NCI-H526 treated with DMSO at 0.1 percent for 48 hours (cell line): ENCODE measurements around the gene OR4D11.
"Not testable (repeated sequence)": the region's sequence is repeated elsewhere in the genome, so short reads cannot be mapped to it uniquely, and the experiment has no call there.

Source experiments
- DNase-seq: peaks from one replicate; lab custom pipeline; 2025; lab: John Stamatoyannopoulos, UW

OR4D11 gene

DNA sequence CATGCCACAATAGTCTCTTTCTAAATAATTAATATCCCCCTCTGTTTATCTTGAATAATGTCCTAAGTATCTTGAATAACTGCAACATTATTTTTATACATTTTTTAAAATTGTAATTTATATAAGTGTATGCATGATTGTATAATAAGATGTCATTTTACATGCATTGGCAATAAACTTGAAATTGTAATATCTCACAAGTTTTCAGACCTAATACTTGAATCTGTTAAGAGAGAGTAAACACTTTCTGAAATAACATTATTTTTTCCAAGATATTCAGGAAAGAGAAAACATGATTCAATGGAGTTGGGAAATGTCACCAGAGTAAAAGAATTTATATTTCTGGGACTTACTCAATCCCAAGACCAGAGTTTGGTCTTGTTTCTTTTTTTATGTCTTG lies at the start of gene OR4D11:
Gene OR4D11 (plus strand): TSS at position 301 of the 400 bp plus-strand sequence. CDS start 0 bp downstream, at position 301.
- DNase-seq, result no peak

DNA sequence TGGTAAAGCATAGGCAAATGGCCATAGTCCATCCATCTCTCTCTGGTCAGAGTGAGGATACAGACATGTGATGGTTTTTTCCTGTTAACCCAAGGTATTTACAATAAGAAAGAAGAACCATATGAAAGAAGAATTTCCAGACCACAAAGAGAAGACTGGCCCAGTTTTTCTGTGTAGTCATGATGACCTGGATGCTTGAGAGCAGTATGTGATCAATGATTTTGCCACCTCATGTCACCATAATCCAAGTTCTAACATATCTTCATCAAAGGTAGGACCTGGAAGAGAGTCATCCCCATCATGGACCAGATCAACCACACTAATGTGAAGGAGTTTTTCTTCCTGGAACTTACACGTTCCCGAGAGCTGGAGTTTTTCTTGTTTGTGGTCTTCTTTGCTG lies 46.7 kb upstream of the OR4D11 start, which contains the start of gene OR4D6:
Gene OR4D6 (plus strand): TSS at position 301 of the 400 bp plus-strand sequence. CDS start 0 bp downstream, at position 301.
- DNase-seq, result no peak

DNA sequence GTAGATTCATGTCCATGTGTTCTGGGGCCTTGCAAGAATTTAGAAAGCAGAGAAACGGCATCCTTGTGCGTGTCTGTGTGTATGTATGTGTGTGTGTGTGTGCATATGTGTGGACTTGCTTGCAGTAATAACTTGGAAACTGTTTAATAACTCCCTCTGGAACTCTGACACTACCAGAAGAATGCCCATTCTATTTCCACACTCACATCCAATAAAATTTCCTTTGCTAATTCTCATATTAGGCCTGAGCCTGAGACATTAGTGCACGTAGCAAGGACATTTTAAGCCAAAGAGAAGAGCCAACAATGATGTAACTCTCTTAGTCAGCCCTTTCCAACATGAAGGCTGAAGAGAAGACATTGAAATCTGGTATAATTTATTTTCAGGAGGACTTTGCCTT lies 43.5 kb upstream of the OR4D11 start:
- DNase-seq, result no peak

DNA sequence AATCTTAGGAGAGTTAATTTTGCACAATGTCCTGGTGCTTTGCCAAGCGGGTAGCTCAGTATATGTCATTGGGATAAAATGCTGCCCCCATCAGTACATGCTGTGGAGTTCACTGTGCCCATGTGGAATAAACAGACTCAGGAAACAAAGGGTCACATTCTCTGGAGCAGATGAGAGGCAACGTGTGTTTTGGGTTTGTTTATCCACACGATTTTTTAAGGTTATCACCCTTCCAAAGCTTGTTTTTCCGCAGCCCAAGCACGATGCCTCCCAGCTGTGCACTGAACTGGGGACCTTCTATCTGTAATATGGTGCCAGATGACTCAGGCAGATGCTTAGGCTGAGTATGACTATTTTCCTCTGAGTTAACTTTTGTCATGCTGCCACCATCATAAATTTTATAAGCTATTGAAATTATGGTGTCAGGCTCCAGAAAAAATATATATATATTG lies 40.2 kb upstream of the OR4D11 start:
- no peak for DNase-seq

DNA sequence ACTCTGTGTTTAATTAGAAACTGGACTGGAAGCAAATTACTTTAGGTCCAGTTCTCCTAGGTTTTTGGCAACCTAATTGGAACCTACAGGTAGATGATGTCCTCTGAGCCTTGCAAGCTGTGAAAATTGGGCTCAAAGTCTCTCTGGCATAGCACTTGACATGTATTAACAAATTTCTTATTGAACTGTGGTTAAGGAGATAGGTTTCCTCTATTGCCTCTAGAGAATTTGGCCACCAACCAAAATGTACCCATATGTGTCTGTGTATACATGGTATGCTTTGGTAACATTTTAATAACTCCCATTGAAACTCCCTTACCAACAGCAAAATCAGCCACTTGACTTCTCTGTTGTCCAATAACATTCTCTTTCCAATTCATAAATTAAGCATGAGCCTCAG lies 30.4 kb upstream of the OR4D11 start, which contains the start of gene OR4D10:
Gene OR4D10 (plus strand): TSS at position 301 of the 400 bp plus-strand sequence. CDS start 4,115 bp downstream, outside the sequence.
- DNase-seq, result no peak

DNA sequence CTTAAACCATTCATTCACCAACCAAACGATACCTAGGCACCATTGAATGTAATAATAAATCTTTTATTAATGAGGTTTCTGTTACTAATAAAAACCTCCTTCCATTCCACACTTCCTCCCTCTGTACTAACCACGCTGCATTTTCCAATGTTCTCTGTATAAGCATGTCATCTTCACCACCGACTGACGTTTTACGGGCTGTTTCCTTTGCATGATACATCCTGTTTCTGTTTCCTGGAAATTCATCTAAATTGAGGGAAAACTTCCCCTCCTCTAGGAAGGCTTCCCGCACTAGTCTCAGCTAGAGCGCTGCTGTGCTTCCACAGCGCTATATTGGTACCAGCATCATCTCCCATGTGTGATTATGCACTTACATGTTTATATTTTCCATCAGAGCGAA lies 28.2 kb upstream of the OR4D11 start:
- no peak for DNase-seq

DNA sequence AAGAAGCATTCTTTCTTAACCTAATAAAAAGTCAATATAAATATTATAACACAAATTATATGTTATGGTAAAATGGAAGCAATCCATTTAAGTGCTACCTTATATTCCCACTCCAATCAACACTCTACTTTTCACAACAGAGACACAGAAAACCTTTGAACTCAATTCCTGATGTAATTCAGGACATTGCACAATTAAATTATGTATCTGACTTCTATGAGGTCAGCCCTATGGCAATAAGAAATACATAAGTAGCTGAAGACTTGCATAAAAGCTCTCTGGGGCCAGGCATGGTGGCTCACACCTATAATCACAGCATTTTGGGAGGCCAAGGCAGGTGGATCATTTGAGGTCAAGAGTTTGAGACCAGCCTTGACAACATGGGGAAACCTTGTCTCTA lies 23.5 kb upstream of the OR4D11 start:
- no peak for DNase-seq

DNA sequence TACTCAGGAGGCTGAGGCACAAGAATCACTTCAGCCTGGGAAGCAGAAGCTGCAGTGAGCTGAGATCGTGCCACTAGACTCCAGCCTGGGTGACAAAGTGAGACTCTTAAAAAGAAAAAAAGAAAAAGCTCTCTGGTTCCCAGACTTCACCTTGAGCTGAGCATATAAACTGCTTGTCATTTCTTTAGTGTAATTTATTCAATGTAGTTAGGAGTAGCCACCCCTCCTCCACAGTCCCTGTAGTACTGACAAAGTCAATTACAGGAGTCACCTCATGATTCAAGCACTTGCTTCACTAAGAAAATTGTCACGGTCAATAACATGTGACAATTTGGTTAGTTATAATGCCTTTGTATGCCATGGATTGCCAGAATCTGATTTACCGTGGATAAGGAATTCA lies 23.0 kb upstream of the OR4D11 start:
- DNase-seq, result no peak

DNA sequence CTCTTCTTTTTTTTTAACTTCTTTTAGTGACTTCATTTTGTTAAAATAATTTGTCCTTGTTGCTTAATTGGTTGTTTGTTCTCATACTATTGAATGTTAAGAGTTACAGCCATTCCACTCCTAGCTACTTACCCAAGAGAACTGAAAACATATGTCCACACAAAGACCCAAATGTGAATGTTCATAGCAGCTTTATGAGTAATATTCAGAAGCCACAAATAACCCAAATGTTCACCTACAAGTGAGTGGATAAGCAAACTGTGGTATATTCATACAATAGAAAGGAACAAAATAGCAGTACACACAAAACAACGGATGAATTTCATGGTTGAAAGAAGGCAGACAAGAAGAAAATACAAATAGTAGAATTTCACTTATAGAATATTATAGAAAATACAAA lies 1.4 kb upstream of the OR4D11 start:
- DNase-seq, result no peak

DNA sequence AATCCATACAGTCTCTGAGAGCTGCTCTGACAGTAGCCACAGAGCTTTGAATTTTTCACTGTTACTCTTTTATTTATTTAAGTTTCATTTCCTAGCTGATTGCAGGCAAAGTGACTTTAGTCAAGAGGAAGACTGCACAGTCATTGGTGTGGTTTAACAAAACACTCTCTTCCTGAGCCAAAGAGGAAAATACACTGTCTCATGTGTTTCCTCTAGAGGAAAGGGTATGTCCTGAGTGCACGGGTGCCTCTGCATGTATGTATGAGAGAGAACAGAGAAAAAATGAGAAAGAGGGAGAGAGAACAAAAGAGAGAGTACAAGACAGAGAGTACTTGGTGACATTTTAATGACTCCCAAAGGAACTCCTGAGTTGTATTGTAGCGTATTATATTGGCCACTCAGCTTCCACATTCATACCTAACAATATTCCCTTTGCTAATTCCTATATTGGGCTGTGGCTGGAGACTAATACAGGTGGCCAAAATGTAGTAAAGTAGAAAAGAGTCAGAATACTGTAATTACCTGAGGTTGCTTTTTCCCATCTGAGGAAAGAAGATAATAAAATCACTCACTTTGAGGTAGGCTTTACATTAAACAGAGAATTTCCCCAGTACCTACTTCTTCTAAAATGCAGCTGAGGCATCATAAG lies 7.7 kb downstream of the OR4D11 start, which contains the start of gene OR4D9:
Gene OR4D9 (plus strand): TSS at position 599 of the 649 bp plus-strand sequence. CDS start 3,374 bp downstream, outside the sequence.
- DNase-seq, result no peak

DNA sequence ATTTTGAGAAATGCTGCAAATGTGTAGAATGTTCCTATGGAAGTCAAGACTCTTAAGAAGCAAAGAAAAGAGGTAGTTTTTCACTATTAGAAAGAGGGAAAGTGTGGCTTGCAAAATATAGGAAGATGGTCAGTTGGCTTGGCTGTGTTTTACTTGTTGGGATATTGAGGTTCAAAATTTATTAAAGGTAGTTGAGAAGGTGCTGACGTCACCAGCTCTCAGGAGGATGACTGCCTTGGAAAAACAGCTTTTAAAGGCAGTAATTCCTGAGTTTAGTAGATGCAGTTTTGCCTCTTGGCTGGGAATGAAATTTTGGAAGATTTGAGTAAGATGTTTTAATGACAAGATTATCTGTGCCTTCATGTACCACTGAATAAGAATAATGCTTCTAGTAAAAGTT lies 8.3 kb downstream of the OR4D11 start:
- no peak for DNase-seq

DNA sequence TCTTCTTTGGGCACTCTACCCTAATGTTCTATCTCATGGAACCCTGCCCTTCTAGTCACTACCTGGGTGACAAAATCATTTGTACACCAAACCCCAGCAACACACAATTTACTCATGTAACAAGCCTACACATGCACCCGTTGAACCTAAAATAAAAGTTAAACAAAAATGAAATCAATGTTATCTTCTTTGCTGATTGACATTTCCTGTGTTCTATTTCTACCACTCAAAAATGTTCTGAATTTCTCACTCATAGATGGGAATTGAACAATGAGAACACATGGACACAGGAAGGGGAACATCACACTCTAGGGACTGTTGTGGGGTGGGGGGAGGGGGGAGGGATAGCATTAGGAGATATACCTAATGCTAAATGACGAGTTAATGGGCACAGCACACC lies 16.8 kb downstream of the OR4D11 start:
- not testable (repeated sequence) for DNase-seq

DNA sequence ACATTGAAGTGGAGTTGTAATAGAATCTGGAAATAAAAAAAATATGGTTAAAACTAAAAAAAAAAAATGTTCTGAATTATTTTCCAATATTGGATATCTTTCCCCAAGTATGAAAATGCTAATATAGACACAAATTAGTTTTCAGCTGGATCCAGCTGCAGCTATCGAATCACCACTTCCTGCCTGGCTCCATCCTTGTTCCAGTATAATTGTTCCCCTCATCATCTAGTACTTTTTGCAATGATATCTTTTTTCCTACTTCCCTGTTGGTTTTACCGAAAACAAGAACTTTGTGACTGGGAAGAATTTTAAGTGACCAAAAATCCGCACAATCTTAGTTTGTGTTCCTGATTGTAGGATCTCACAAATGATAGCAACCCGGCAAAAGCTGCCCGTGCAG lies 17.4 kb downstream of the OR4D11 start:
- no peak for DNase-seq

DNA sequence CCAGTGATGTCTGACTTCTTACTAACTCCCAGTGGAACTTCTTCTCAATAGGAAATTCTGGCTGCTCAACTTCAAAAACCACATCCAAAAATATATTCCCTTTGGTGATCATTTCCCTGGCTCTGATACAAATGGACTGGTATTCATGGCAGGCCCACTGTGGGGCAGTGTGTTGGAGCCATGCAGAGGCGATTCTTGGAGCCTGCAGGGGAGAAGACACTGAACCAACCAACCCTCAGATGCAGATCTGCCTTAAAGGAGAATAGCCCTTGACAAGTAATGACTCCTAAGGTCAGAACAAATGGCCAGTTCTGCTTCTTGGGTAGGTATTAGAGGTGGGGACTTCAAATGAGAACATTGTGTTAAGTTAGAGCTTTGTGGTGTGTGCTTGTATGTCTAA lies 20.2 kb downstream of the OR4D11 start:
- DNase-seq, result no peak

DNA sequence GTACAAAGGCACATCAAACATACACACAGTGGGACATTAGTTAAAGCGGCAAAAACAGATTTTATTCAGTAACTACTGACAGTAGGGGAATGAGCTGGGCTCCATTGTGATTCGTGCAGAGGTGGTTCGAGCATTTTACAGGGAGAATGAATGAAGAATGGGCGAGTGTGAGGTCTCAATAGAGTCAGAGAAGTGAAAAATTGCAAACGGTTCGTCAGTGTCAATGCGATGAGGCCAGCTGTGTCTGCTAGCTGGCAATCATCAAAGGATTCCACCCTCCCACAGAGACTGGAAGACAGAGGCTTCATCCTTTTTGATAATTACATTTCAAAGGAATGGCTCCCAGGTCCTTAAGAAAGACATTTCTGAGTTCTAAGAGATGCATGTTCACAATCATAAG lies 25.3 kb downstream of the OR4D11 start:
- no peak for DNase-seq

DNA sequence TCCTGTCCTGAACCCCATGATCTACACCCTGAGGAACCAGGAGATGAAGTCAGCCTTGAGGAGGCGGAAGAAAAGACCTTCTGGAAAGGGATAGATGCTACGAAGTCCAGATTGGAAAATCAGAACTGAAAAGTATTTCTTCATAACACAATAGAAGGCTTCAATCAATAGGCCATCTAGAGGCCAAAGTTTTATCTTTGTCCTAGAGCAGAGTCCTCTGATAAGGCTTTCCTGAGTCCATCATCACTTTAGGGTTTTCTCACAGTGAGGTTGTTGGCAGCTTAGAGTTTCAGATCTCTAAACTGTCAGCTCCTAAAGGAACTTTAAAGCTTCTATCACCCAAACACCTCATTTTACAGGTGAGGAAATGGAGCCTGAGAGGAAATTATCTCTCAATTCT lies 29.2 kb downstream of the OR4D11 start:
- no peak for DNase-seq

DNA sequence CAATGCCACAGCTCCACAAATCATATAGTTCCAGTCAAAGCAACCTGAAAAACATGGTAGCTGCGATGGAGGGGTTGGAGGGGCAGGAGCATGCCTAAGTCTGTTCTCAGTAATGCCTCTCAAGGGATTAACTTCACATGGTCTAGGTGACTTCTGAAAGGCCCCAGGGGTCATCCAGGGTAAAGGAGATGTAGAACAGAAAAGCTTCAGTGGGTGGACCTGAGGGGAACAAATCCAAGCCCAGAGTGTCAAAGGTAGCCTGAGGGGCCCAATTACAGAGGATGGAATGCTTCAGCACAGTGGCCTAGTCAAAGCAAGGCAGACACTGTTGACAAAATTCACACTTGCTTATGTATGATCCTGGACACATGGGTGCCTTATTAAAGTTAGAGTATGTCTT lies 31.3 kb downstream of the OR4D11 start:
- no peak for DNase-seq

DNA sequence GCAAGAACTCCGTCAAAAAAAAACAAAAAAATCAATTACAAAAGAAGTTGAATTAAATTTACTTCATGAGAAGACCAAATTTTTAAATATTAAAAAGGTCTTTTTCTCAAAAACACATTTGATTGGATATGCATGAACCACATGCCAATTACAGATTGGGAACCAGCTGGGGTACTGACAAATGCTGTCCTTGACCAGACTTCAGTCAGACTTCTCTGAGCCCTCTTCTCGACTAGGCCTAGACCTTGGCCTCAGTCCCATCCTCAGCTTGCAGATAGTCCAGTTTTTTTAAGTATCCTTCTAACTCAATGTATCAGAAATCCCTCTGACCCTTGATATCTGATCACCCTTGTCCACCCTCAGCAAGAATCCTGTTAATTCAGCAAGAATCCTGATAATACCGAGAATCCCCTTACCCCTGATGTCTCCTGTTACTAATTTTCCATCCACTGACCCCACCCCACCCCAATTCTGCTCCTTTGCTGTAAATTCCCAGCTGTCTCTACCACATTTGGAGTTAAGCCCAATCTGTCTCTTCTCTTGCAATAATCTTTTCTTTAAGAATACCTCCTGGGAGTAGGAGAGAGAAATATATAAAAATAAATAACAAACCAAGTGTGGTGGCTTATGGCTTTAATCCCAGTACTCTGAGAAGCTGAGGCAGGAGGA lies 38.9 kb downstream of the OR4D11 start:
- no peak for DNase-seq

DNA sequence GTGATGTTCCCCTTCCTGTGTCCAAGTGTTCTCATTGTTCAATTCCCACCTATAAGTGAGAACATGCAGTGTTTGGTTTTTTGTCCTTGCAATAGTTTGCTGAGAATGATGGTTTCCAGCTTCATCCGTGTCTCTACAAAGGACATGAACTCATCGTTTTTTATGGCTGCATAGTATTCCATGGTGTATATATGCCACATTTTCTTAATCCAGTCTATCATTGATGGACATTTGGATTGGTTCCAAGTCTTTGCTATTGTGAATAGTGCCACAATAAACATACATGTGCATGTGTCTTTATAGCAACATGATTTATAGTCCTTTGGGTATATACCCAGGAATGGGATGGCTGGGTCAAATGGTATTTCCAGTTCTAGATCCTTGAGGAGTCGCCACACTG lies 40.3 kb downstream of the OR4D11 start:
- DNase-seq, result not testable (repeated sequence)

DNA sequence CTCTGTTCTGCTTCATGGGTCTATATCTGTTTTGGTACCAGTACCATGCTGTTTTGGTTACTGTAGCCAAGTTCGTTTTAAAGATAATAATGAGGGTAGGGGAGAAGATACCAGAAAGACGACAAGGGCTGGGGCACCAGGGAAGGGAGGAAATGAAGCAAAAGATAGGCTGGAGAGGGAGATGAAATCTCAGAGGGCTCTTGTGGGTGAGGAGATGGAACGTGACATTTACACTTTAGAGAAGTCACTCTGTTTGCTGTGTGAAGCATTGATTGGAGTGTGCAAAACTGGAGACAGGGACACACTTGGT lies 41.4 kb downstream of the OR4D11 start:
- DNase-seq, result no peak

DNA sequence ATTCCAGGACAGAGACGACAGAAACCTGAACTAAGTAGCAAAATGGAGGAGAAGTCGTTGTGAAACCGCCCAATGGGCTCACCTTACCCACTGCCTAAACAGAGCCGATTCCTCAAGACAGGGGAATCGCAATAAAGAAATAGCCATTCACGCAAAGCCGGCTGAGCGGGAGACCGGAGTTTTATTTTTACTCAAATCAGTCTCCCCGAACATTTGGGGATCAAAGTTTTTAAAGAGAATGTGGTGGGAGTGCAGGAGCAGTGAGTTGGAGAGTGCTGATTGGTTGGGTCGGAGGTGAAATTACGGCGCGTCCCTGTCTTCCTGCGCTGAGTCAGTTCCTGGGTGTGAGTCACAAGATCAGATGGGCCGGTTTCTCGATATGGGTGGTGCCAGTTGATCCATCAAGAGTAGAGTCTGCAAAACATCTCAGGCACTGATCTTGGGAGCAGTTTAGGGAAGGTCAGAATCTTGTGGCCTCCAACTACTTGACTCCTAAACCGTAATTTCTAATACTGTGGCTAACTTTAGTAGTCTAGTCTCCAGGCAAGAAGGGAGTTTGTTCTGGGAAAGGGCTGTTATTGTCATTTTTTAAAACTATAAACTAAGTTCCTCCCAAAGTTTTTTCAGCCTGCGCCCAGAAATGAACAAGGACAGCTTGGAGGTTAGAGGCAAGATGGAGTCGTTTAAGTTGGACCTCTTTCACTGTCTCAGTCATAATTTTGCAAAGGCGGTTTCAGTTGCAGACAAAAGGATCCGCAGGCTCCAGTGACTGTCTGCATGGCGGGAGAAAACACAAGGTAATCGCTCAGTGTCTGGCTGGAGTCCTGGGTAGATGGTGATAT lies 42.0 kb downstream of the OR4D11 start:
- no peak for DNase-seq

DNA sequence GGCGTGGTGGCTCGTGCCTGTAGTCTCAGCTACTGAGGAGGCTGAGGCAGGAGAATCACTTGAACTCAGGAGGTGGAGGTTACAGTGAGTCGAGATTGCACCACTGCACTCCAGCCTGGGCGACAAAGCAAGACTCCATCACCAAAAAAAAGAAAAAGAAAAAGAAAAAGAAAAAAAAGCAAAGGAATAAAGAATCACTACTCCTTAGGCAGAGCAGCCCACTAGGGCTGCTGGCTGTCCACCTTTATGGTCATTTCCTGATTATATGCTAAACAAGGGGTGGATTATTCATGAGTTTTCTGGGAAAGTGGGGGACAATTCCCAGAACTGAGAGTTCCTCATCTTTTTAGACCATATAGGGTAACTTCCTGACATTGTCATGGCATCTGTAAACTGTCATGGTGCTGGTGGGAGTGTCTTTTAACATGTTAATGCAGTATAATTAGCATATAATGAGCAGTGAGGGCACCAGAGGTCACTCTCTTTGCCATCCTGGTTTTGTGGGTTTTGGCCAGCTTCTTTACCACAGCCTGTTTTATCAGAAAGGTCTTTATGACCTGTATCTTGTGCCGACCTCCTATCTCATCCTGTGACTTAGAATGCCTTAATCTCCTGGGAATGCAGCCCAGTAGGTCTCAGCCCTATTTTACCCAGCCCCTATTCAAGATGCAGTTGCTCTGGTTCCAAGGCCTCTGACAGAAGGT lies 44.4 kb downstream of the OR4D11 start:
- not testable (repeated sequence) for DNase-seq
